ENCODE measurements around the gene DUOXA1.

Gene DUOXA1

GRCh38 chr15:45132844-45133560 is 3.3 kb upstream of the DUOXA1 start:
- FAIRE-seq: no peak
- TF ChIP-seq CTCF (IDR thresholded peaks at IDR 0.05; ENCODE audit: insufficient read depth, missing control alignments): no peak
- DNase-seq (ENCODE audit: insufficient read length, low spot score): no peak

- DNase-seq (ENCODE audit: insufficient read length, low spot score) (no peak), FAIRE-seq (no peak)
These were observed 1.8 kb upstream of the DUOXA1 start for GRCh38 chr15:45131510-45131909.

GRCh38 chr15:45130291-45131000 is 767 bp upstream of the DUOXA1 start:
- DNase-seq (ENCODE audit: insufficient read length, low spot score): no peak
- FAIRE-seq: no peak
- TF ChIP-seq CTCF (IDR thresholded peaks at IDR 0.05; ENCODE audit: insufficient read depth, missing control alignments): no peak

More at GRCh38 chr15:45131510-45131909, 1.8 kb upstream of the DUOXA1 start:
- no peak for TF ChIP-seq CTCF (IDR thresholded peaks at IDR 0.05; ENCODE audit: insufficient read depth, missing control alignments)

- FAIRE-seq (no peak), DNase-seq (ENCODE audit: insufficient read length, low spot score) (no peak)
- no peak for TF ChIP-seq CTCF (IDR thresholded peaks at IDR 0.05; ENCODE audit: insufficient read depth, missing control alignments)
These were observed 574 bp downstream of the DUOXA1 start for GRCh38 chr15:45128971-45129639.

GRCh38 chr15:45126535-45127158 is 3.0 kb downstream of the DUOXA1 start:
- TF ChIP-seq CTCF (IDR thresholded peaks at IDR 0.05; ENCODE audit: insufficient read depth, missing control alignments): peak; percentile 75
- DNase-seq (ENCODE audit: insufficient read length, low spot score): no peak
- no peak for FAIRE-seq

GRCh38 chr15:45123397-45123796 is 6.3 kb downstream of the DUOXA1 start:
- no peak for TF ChIP-seq CTCF (IDR thresholded peaks at IDR 0.05; ENCODE audit: insufficient read depth, missing control alignments)
- no peak for DNase-seq (ENCODE audit: insufficient read length, low spot score)
- no peak for FAIRE-seq
